Activated T-cell treated with anti-CD3 and anti-CD28 coated beads, Interleukin-2, amount 50 U/mL, for 1 hour (primary cell): ENCODE measurements around the gene VSTM2B.

Source experiments
- DNase-seq: peaks from one replicate; pipeline ENCODE4 v3.0.0-alpha.2; 2020

The VSTM2B gene

GRCh38 chr19:29516821-29517395 lies 8.9 kb upstream of the VSTM2B start:
- DNase-seq, result no peak

- DNase-seq, result no peak
Observed at GRCh38 chr19:29517412-29517811, 8.4 kb upstream of the VSTM2B start.

- no peak for DNase-seq
Observed at GRCh38 chr19:29517946-29518345, 7.8 kb upstream of the VSTM2B start.

- DNase-seq, result no peak
Observed at GRCh38 chr19:29519146-29519545, 6.6 kb upstream of the VSTM2B start.

- no peak for DNase-seq
Observed at GRCh38 chr19:29519931-29520330, 5.9 kb upstream of the VSTM2B start.

GRCh38 chr19:29520390-29520789 lies 5.4 kb upstream of the VSTM2B start:
- no peak for DNase-seq

GRCh38 chr19:29521291-29522075 lies 4.3 kb upstream of the VSTM2B start:
- DNase-seq, result no peak

- no peak for DNase-seq
Observed at GRCh38 chr19:29523568-29523967, 2.2 kb upstream of the VSTM2B start.

GRCh38 chr19:29524201-29524911 lies 1.4 kb upstream of the VSTM2B start:
- no peak for DNase-seq

- no peak for DNase-seq
Observed at GRCh38 chr19:29524912-29525831, 622 bp upstream of the VSTM2B start.

- no peak for DNase-seq
Observed at GRCh38 chr19:29526730-29527499, 1.1 kb downstream of the VSTM2B start.

GRCh38 chr19:29527500-29528328 lies 1.9 kb downstream of the VSTM2B start:
- DNase-seq, result no peak

- peak; percentile 55 for DNase-seq
Observed at GRCh38 chr19:29528350-29528945, 2.7 kb downstream of the VSTM2B start.

- no peak for DNase-seq
Observed at GRCh38 chr19:29528946-29529645, 3.3 kb downstream of the VSTM2B start.

GRCh38 chr19:29529646-29530539 lies 4.1 kb downstream of the VSTM2B start:
- no peak for DNase-seq

- DNase-seq, result no peak
Observed at GRCh38 chr19:29530540-29531457, 5.0 kb downstream of the VSTM2B start.

- DNase-seq, result no peak
Observed at GRCh38 chr19:29531458-29532025, 5.7 kb downstream of the VSTM2B start.

- DNase-seq, result no peak
Observed at GRCh38 chr19:29532097-29532496, 6.3 kb downstream of the VSTM2B start.
